GM12878 (cell line): ENCODE data around the gene HERC5. TPM values are rescaled to one million over a fixed set of nuclear protein-coding genes. Genes with fewer than 3 reads are reported as not detected.
A peak's percentile ranks its signal among the peaks of the same experiment; 100 is the strongest.

Source experiments
- ATAC-seq: fragments of 200-7000 bp; cut with Tn5 transposase; 3 replicates; pipeline ENCODE4 v1.9.1; 2020; ENCODE audit warnings: mild to moderate bottlenecking, moderate library complexity
- BruUV-seq: library from RNA; stranded (reverse); fragments of 400-500 nt; replicated peaks from 2 replicates; lab custom pipeline; 2021; lab: Mats Ljungman, UMichigan
- CTCF ChIA-PET: fragments of 300-600 bp; sonication (Branson Sonifier 250); formaldehyde crosslinking; extraction: SDS; loops from one replicate; lab custom pipeline; 2021; ENCODE audit warnings: inconsistent platforms; lab: Yijun Ruan, JAX
- POLR2A ChIA-PET: fragments of 350-600 bp; formaldehyde crosslinking; extraction: SDS; loops from one replicate; lab custom pipeline; 2021; ENCODE audit warnings: inconsistent platforms; lab: Charles Lee
- RAD21 ChIA-PET: fragments of 300-600 bp; sonication (Branson Sonifier 250); formaldehyde crosslinking; loops from one replicate; lab custom pipeline; 2023; ENCODE audit warnings: antibody characterized with exemption; ENCODE audit not compliant: unreplicated experiment; lab: Charles Lee
- SMC1A ChIA-PET: fragments of 300-600 bp; sonication (Branson Sonifier 250); formaldehyde crosslinking; loops from one replicate; lab custom pipeline; 2023; ENCODE audit not compliant: unreplicated experiment, uncharacterized antibody; lab: Charles Lee
- DNase-seq: peaks from one replicate; pipeline ENCODE4 v3.0.0-alpha.2; 2011; ENCODE audit warnings: low read depth, low spot score
- FAIRE-seq: peaks from 3 replicates; lab custom pipeline; 2011; peaks lifted over from hg19 to GRCh38; lab: Jason Lieb, UNC
- H2AFZ ChIP-seq: 2 replicates; pipeline ENCODE4 v1.6.0; 2011; ENCODE audit warnings: low read depth, low read length, control low read depth; ENCODE audit not compliant: control insufficient read depth
- H3K27ac ChIP-seq: 2 replicates; pipeline ENCODE4 v1.5.1; 2011; ENCODE audit warnings: control low read depth; ENCODE audit not compliant: control insufficient read depth, insufficient read depth
- H3K27me3 ChIP-seq, 2 experiments: replicated peaks in 1 of 2; 2 replicates each; pipeline versions ENCODE4 v1.6.0 to v1.6.1; 2011; ENCODE audit warnings: low read length in 1 of 2; ENCODE audit not compliant: control insufficient read depth in 2 of 2, insufficient read depth in 2 of 2
- H3K36me3 ChIP-seq, 2 experiments: 2 replicates each; pipeline ENCODE4 v1.5.1; 2011; ENCODE audit warnings: low read length in 1 of 2; ENCODE audit not compliant: control insufficient read depth in 2 of 2, insufficient read depth in 2 of 2
- H3K4me1 ChIP-seq: 2 replicates; pipeline ENCODE4 v1.6.1; 2011; ENCODE audit warnings: mild to moderate bottlenecking, low read length, moderate library complexity, mixed read lengths; ENCODE audit not compliant: control insufficient read depth, insufficient read depth
- H3K4me2 ChIP-seq: 2 replicates; pipeline ENCODE4 v1.6.0; 2011; ENCODE audit warnings: control low read depth; ENCODE audit not compliant: control insufficient read depth, insufficient read depth
- H3K4me3 ChIP-seq: fragments of 200-600 bp; sonication (generic); 2 replicates; pipeline ENCODE4 v1.5.1; 2016
- H3K79me2 ChIP-seq: 2 replicates; pipeline ENCODE4 v1.6.0; 2011; ENCODE audit warnings: low read length; ENCODE audit not compliant: control insufficient read depth, insufficient read depth
- H3K9ac ChIP-seq: 2 replicates; pipeline ENCODE4 v1.8.0; 2011; ENCODE audit warnings: low read length, control low read depth, mixed read lengths; ENCODE audit not compliant: control insufficient read depth, insufficient read depth
- H3K9me3 ChIP-seq: replicated peaks from 3 replicates; pipeline ENCODE4 v1.5.1; 2011; ENCODE audit warnings: mild to moderate bottlenecking, low read length; ENCODE audit not compliant: control insufficient read depth, insufficient read depth
- H4K20me1 ChIP-seq: 2 replicates; pipeline ENCODE4 v1.6.0; 2011; ENCODE audit not compliant: control insufficient read depth, insufficient read depth
- CREM ChIP-seq: IDR thresholded peaks from 2 replicates; pipeline ENCODE4 v1.6.1; 2014; ENCODE audit warnings: antibody characterized with exemption, low read depth
- CTCF ChIP-seq, 3 experiments: IDR thresholded peaks in 2 of 3; conservative IDR thresholded peaks in 1 of 3; 2 replicates each; pipeline ENCODE4 v1.5.1; 2011; ENCODE audit warnings: low read depth in 3 of 3, low read length in 3 of 3, mild to moderate bottlenecking in 3 of 3, control low read depth in 2 of 3, moderate library complexity in 2 of 3, inconsistent platforms in 1 of 3, mixed read lengths in 1 of 3; ENCODE audit not compliant: control insufficient read depth in 2 of 3, insufficient read depth in 1 of 3; ENCODE audit errors: extremely low read depth in 1 of 3
- FOXK2 ChIP-seq: fragments of 450-650 bp; IDR thresholded peaks from 2 replicates; pipeline ENCODE4 v1.6.1; 2017; ENCODE audit warnings: mild to moderate bottlenecking, moderate library complexity
- RAD21 ChIP-seq: IDR thresholded peaks from 2 replicates; pipeline ENCODE4 v1.6.1; 2011; ENCODE audit warnings: mild to moderate bottlenecking, low read depth, low read length, moderate library complexity; ENCODE audit not compliant: insufficient read depth
- SMC3 ChIP-seq: IDR thresholded peaks from 2 replicates; pipeline ENCODE4 v1.6.1; 2011; ENCODE audit warnings: low read length, improper control_type of control experiment, borderline replicate concordance
- YY1 ChIP-seq: IDR thresholded peaks from 2 replicates; pipeline ENCODE4 v1.6.1; 2011; ENCODE audit warnings: low read depth, mild to moderate bottlenecking, low read length
- WGBS: methylation state at CpG from one replicate; pipeline ENCODE4 v1.1.6; 2016; ENCODE audit warnings: low lambda C conversion rate; ENCODE audit not compliant: insufficient replicate concordance, insufficient coverage; ENCODE audit errors: missing lambda C conversion rate; 5-methylcytosine and 5-hydroxymethylcytosine counted together
- in situ Hi-C: fragments of 300-500 bp; cut with MboI; formaldehyde crosslinking; loops from 9 replicates; pipeline ENCODE4 v1.14.3; 2018; ENCODE audit warnings: mixed read lengths
- intact Hi-C: fragments of 100-400 bp; cut with micrococcal nuclease; formaldehyde crosslinking; loops from one replicate; pipeline ENCODE4 v1.14.2; 2022; ENCODE audit not compliant: unreplicated experiment
- polyA plus RNA-seq, 11 experiments: library from polyadenylated mRNA; depleted of rRNA in 4 of 11; unstranded in 6 of 11; stranded (reverse) in 5 of 11; fragments of >200 nt; fragmentation: Nextera tagmentation in 4 of 11; fragmentation: Illumina TruSeq in 1 of 11; extraction: Ambion mirVana in 4 of 11; extraction: Trizol in 1 of 11; gene quantifications; 1 replicate in 1 of 11; 2 replicates in 10 of 11; pipeline versions ENCODE4 v1.2.1 to v1.2.3, GENCODE V29; 2011 to 2016; ENCODE audit warnings: inconsistent platforms in 2 of 11, missing spikeins in 2 of 11, low read depth in 1 of 11
- total RNA-seq, 4 experiments: library from RNA; depleted of rRNA in 3 of 4; stranded (reverse); fragments of >200 nt in 3 of 4; fragmentation: Illumina TruSeq in 1 of 4; extraction: Trizol in 1 of 4; gene quantifications; 2 replicates each; pipeline versions ENCODE4 v1.2.1 to v1.2.3, GENCODE V29; 2013 to 2021

Gene HERC5
- total and polyA plus RNA-seq, 10 of the 15 experiments (the other 5 are each of a cell fraction or from before 2014, with no cell fraction given) = 12.5 to 60.7 (median 25.1) TPM

DNA sequence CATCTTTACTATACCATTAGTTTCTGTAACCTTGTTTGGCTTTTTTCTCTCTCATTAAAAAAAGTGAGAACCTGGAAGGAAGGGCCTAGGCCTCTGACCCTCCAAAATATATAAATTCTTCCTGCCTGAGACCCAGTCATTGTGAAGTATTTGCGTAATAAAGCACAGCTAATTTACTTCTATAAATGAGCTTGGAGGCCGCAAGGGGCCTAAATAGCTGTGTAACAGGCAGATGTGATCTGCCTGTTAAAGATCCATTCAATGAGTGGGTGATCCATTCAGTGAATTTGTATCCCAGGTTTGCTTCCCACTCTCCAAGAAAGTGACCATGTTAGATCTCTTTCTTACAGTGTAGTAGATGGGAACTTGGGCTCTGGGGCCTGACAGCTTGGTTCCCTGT, 67.3 kb downstream of the HERC5 start:
- DNase-seq (no peak), ATAC-seq (no peak), FAIRE-seq (no peak)
- TSS peak; percentile 96 for BruUV-seq
- RAD21 ChIA-PET = interaction anchor here (0.8 to 4.3 kb wide), 11 partner anchors 9 to 618 kb away, joined by 3 to 26 read pairs (median 5); partner anchors contain the start of gene HERC5
- Histone ChIP-seq H3K9me3 (no peaks in the 10 kb centered on the region), H3K79me2 (peaks cover 31% of the 10 kb centered on the region), H4K20me1 (no peaks in the 10 kb centered on the region), H2AFZ (peak overlapping the region; percentile 61), H3K9ac (peak overlapping the region; percentile 93), H3K27me3 (no peaks in the 10 kb centered on the region), H3K36me3 (peaks cover 0 to 16% of the 10 kb centered on the region in 2 experiments; a peak in 2 of 4 replicates), H3K4me2 (peak overlapping the region; percentile 56), H3K4me3 (peak overlapping the region; percentile 71), H3K27ac (peak overlapping the region; percentile 67; the same call in 1 of the 2 replicates), H3K4me1 (peaks cover 31% of the 10 kb centered on the region)
- POLR2A ChIA-PET = interaction anchor here (1.1 to 1.6 kb wide), 4 partner anchors 17 to 143 kb away, joined by 3 to 4 read pairs (median 3); no protein-coding TSS in a partner anchor
- CTCF ChIA-PET = interaction anchor here (0.8 to 5.5 kb wide), 10 partner anchors 9 to 499 kb away, joined by 3 to 47 read pairs (median 4); no protein-coding TSS in a partner anchor
- WGBS = 68% methylated on average over 2 of the region's 2 CpGs
- SMC1A ChIA-PET = interaction anchor here (0.8 to 4.2 kb wide), 8 partner anchors 9 to 532 kb away, joined by 3 to 25 read pairs (median 6); partner anchors contain the start of gene FAM13A
- in situ Hi-C loops (loop anchor here (25.0 kb wide), 1 partner anchor 837 kb away; no protein-coding TSS in a partner anchor), intact Hi-C loops (loop anchor here (10.0 kb wide), 1 partner anchor 591 kb away; the partner anchor contains the start of gene TIGD2)
- peak; percentile 1; the same call in 1 of the 2 replicates for TF ChIP-seq CREM
- TF ChIP-seq FOXK2 = no peak

DNA sequence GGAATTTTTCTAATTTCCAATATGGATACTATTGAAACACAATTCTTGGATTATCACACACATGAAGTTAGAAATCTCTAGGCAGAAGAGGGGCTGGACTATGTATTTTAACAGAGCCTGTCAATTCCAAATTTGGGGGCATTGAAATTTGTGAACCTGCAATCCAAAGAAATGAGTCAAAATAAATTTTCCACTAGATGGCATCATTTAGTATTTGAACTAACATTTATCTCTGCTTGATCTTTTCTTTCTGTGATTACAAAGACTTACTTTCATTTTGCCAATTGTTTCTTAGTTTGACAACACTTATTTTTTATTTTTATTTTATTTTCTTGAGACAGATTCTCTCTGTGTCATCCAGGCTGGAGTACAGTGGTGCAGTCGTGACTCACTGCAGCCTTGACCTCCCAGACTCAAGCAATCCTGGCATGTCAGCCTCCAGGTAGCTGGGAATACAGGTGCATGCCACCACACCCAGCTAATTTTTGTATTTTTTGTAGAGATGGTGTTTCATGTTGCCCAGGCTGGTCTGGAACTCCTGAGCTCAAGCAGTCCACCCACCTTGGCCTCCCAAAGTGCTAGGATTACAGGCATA, 69.4 kb downstream of the HERC5 start:
- RAD21 ChIA-PET = interaction anchor here (0.7 to 4.3 kb wide), 9 partner anchors 10 to 497 kb away, joined by 3 to 26 read pairs (median 6); no protein-coding TSS in a partner anchor
- no peak for ATAC-seq

More for the DNA sequence above, 69.4 kb downstream of the HERC5 start:
- Histone ChIP-seq H3K9ac (no peak overlapping the region), H3K4me3 (no peak overlapping the region), H3K4me1 (peaks cover 31% of the 10 kb centered on the region), H4K20me1 (no peaks in the 10 kb centered on the region), H3K27me3 (no peaks in the 10 kb centered on the region), H3K27ac (no peak overlapping the region), H3K36me3 (peaks cover 0 to 3% of the 10 kb centered on the region in 2 experiments; a peak in 1 of 4 replicates), H2AFZ (no peak overlapping the region; the same call in 1 of the 2 replicates), H3K9me3 (no peaks in the 10 kb centered on the region), H3K79me2 (peaks cover 29% of the 10 kb centered on the region), H3K4me2 (no peak overlapping the region)
- ChIA-PET CTCF (interaction anchor here (0.6 to 5.5 kb wide), 25 partner anchors 11 to 1135 kb away, joined by 3 to 47 read pairs (median 4); partner anchors contain the start of gene HSD17B11), SMC1A (interaction anchor here (0.8 to 4.2 kb wide), 16 partner anchors 11 to 497 kb away, joined by 3 to 25 read pairs (median 4); no protein-coding TSS in a partner anchor), POLR2A (no interaction called here)
- peak in 2 of 3 experiments; percentile 10 to 41; a peak in 2 of 6 replicates for TF ChIP-seq CTCF (IDR thresholded peaks at IDR 0.05 in 2 of 3, conservative IDR thresholded peaks at IDR 0.05 in 1 of 3; ENCODE audit: control insufficient read depth in 2 of 3, extremely low read depth in 1 of 3, insufficient read depth in 1 of 3, low read depth in 3 of 3, low read length in 3 of 3)
- no peak for TF ChIP-seq YY1
- TF ChIP-seq SMC3 = peak; percentile 34; the same call in 1 of the 2 replicates
- 0 out of 2 replicates have a peak, but pooled peaks have one; percentile 21 for TF ChIP-seq RAD21
- BruUV-seq = no TSS peak
- intact Hi-C loops = loop anchor here (10.0 kb wide), 1 partner anchor 588 kb away; the partner anchor contains the start of gene TIGD2
- in situ Hi-C loops = loop anchor here (5.0 kb wide), 1 partner anchor 496 kb away; no protein-coding TSS in a partner anchor
- 95% methylated on average over 1 of the region's 1 CpG for WGBS
- peak; percentile 78 for FAIRE-seq
- DNase-seq = no peak
